ENCODE data around the gene ACOX3. TPM values are rescaled to one million over a fixed set of nuclear protein-coding genes. Genes with fewer than 3 reads are reported as not detected.
A peak's percentile ranks its signal among the peaks of the same experiment; 100 is the strongest.

The ACOX3 gene
- total and polyA plus RNA-seq, 9 donors: 10.1 to 32.4 (median 21.3) TPM

- 93 to 96% (median 95%) methylated on average over 20 of the region's 20 CpGs for WGBS, 3 donors
- no peak overlapping the region for H3K4me3 ChIP-seq
- peak in 1 of 5 donors; percentile 29 for DNase-seq
- no peaks in the 10 kb centered on the region for H3K27me3 ChIP-seq
- intact Hi-C loops (cut with DNase I): no loop called here
- H3K9me3 ChIP-seq: no peaks in the 10 kb centered on the region
- H3K27ac ChIP-seq: no peak overlapping the region
- H3K4me1 ChIP-seq (ENCODE audit: insufficient read depth): no peaks in the 10 kb centered on the region
- TF ChIP-seq CTCF (IDR thresholded peaks at IDR 0.05): no peak
- H3K36me3 ChIP-seq: no peaks in the 10 kb centered on the region
Measured at GRCh38 chr4:8371596-8371995, 68.9 kb downstream of the ACOX3 start.

- no peak overlapping the region for H3K4me3 ChIP-seq
- intact Hi-C loops (cut with DNase I): no loop called here
- no peaks in the 10 kb centered on the region for H3K36me3 ChIP-seq
- no peak for DNase-seq
- no peaks in the 10 kb centered on the region for H3K9me3 ChIP-seq
- H3K27ac ChIP-seq: no peak overlapping the region
- 81 to 87% (median 87%) methylated on average over 24 of the region's 24 CpGs for WGBS, 3 donors
- TF ChIP-seq CTCF (IDR thresholded peaks at IDR 0.05): no peak
- TF ChIP-seq EP300 (IDR thresholded peaks at IDR 0.05): no peak
- no peak for TF ChIP-seq POLR2A (IDR thresholded peaks at IDR 0.05)
- no peaks in the 10 kb centered on the region for H3K27me3 ChIP-seq
- H3K4me1 ChIP-seq (ENCODE audit: insufficient read depth): no peaks in the 10 kb centered on the region
Measured at GRCh38 chr4:8370835-8371595, 69.5 kb downstream of the ACOX3 start.

GRCh38 chr4:8370106-8370787 lies 70.3 kb downstream of the ACOX3 start:
- WGBS, 3 donors: 88 to 91% (median 89%) methylated on average over 16 of the region's 16 CpGs
- no peak overlapping the region for H3K4me3 ChIP-seq
- TF ChIP-seq POLR2A (IDR thresholded peaks at IDR 0.05) (no peak), EP300 (IDR thresholded peaks at IDR 0.05) (no peak), CTCF (IDR thresholded peaks at IDR 0.05) (no peak)
- peak in 1 of 5 donors; percentile 33 for DNase-seq
- H3K27me3 ChIP-seq: no peaks in the 10 kb centered on the region
- H3K27ac ChIP-seq: no peak overlapping the region
- no peaks in the 10 kb centered on the region for H3K36me3 ChIP-seq
- H3K9me3 ChIP-seq: no peaks in the 10 kb centered on the region
- intact Hi-C loops (cut with DNase I): no loop called here
- H3K4me1 ChIP-seq (ENCODE audit: insufficient read depth): no peaks in the 10 kb centered on the region

- Histone ChIP-seq H3K4me1 (ENCODE audit: insufficient read depth) (no peaks in the 10 kb centered on the region), H3K4me3 (no peak overlapping the region), H3K27me3 (no peaks in the 10 kb centered on the region), H3K27ac (no peak overlapping the region), H3K9me3 (no peaks in the 10 kb centered on the region), H3K36me3 (no peaks in the 10 kb centered on the region)
- peak in 1 of 5 donors; percentile 29 for DNase-seq
- WGBS, 3 donors: 84 to 89% (median 86%) methylated on average over 11 to 13 of the region's 13 CpGs
- intact Hi-C loops (cut with DNase I): no loop called here
- TF ChIP-seq EP300 (IDR thresholded peaks at IDR 0.05) (no peak), CTCF (IDR thresholded peaks at IDR 0.05) (no peak), POLR2A (IDR thresholded peaks at IDR 0.05) (no peak)
Measured at GRCh38 chr4:8369426-8370105, 71.0 kb downstream of the ACOX3 start.
